Glutamatergic neuron (in vitro differentiated cells): Measurements from ENCODE around the gene SPATA17. TPM values are rescaled to one million over a fixed set of nuclear protein-coding genes. Genes with fewer than 3 reads are reported as not detected.
A peak's percentile ranks its signal among the peaks of the same experiment; 100 is the strongest.

Experiments
- DNase-seq: peaks from one replicate; pipeline ENCODE4 v3.0.0; 2022
- H3K27ac Mint-ChIP-seq: one replicate; pipeline ENCODE4 v1.8.0; 2020; ENCODE audit warnings: mild to moderate bottlenecking, mixed read lengths, inconsistent platforms; ENCODE audit not compliant: unreplicated experiment
- H3K27me3 Mint-ChIP-seq: one replicate; pipeline ENCODE4 v1.8.0; 2020; ENCODE audit warnings: mild to moderate bottlenecking, moderate library complexity, mixed read lengths, inconsistent platforms; ENCODE audit not compliant: unreplicated experiment
- H3K36me3 Mint-ChIP-seq: one replicate; pipeline ENCODE4 v1.8.0; 2020; ENCODE audit warnings: mild to moderate bottlenecking, mixed read lengths, inconsistent platforms; ENCODE audit not compliant: unreplicated experiment
- H3K4me1 Mint-ChIP-seq: one replicate; pipeline ENCODE4 v1.8.0; 2020; ENCODE audit warnings: mild to moderate bottlenecking, low read depth, mixed read lengths, inconsistent platforms; ENCODE audit not compliant: unreplicated experiment
- H3K4me3 Mint-ChIP-seq: one replicate; pipeline ENCODE4 v1.8.0; 2020; ENCODE audit warnings: mild to moderate bottlenecking, mixed read lengths, inconsistent platforms; ENCODE audit not compliant: unreplicated experiment
- H3K9me3 Mint-ChIP-seq: one replicate; pipeline ENCODE4 v1.8.0; 2020; ENCODE audit warnings: mild to moderate bottlenecking, moderate library complexity, mixed read lengths, inconsistent platforms; ENCODE audit not compliant: unreplicated experiment
- CTCF ChIP-seq: fragments of 200-600 bp; sonication (generic); IDR thresholded peaks from one replicate; pipeline ENCODE4 v1.5.0; 2021; ENCODE audit not compliant: partially characterized antibody, unreplicated experiment
- total RNA-seq: library from RNA; stranded (reverse); fragmentation: NEBNext Ultra II Directional; extraction: Animal tissue kit (Norgen Biotek cat#: 25700); gene quantifications from one replicate; pipeline ENCODE4 v1.2.1, GENCODE V29; 2021; ENCODE audit not compliant: unreplicated experiment

The SPATA17 gene
- total RNA-seq, 1 donor from 2014 or later: 0.78 TPM

- Mint-ChIP-seq H3K9me3 (no peaks in the 10 kb centered on the region), H3K27ac (no peak overlapping the region), H3K4me1 (peaks cover 2% of the 10 kb centered on the region), H3K27me3 (peaks cover 3% of the 10 kb centered on the region), H3K36me3 (peaks cover 6% of the 10 kb centered on the region), H3K4me3 (no peak overlapping the region)
- DNase-seq: no peak
- TF ChIP-seq CTCF: no peak
Measured at GRCh38 chr1:217910203-217910602, 279.1 kb downstream of the SPATA17 start.

GRCh38 chr1:217910791-217911320 lies 279.7 kb downstream of the SPATA17 start:
- Mint-ChIP-seq H3K27ac (no peak overlapping the region), H3K36me3 (peaks cover 6% of the 10 kb centered on the region), H3K27me3 (peaks cover 3% of the 10 kb centered on the region), H3K4me1 (peaks cover 5% of the 10 kb centered on the region), H3K9me3 (peaks cover 1% of the 10 kb centered on the region), H3K4me3 (no peak overlapping the region)
- TF ChIP-seq CTCF: no peak
- no peak for DNase-seq

- peaks cover 14% of the 10 kb centered on the region for H3K4me1 Mint-ChIP-seq
- no peak overlapping the region for H3K27ac Mint-ChIP-seq
- no peak overlapping the region for H3K4me3 Mint-ChIP-seq
- DNase-seq: no peak
- peaks cover 3% of the 10 kb centered on the region for H3K9me3 Mint-ChIP-seq
- no peak for TF ChIP-seq CTCF
- no peaks in the 10 kb centered on the region for H3K27me3 Mint-ChIP-seq
- peaks cover 6% of the 10 kb centered on the region for H3K36me3 Mint-ChIP-seq
Measured at GRCh38 chr1:217911908-217912307, 280.8 kb downstream of the SPATA17 start.

GRCh38 chr1:217917281-217917887 lies 286.2 kb downstream of the SPATA17 start:
- H3K27me3 Mint-ChIP-seq: no peaks in the 10 kb centered on the region
- peak overlapping the region; percentile 79 for H3K4me3 Mint-ChIP-seq
- peaks cover 3% of the 10 kb centered on the region for H3K9me3 Mint-ChIP-seq
- no peaks in the 10 kb centered on the region for H3K36me3 Mint-ChIP-seq
- TF ChIP-seq CTCF: no peak
- peaks cover 36% of the 10 kb centered on the region for H3K4me1 Mint-ChIP-seq
- DNase-seq: peak; percentile 53
- H3K27ac Mint-ChIP-seq: peak overlapping the region; percentile 89

GRCh38 chr1:217919683-217920388 lies 288.7 kb downstream of the SPATA17 start:
- Mint-ChIP-seq H3K9me3 (peaks cover 3% of the 10 kb centered on the region), H3K27me3 (no peaks in the 10 kb centered on the region), H3K36me3 (no peaks in the 10 kb centered on the region), H3K4me1 (peaks cover 36% of the 10 kb centered on the region), H3K27ac (peak overlapping the region; percentile 72), H3K4me3 (no peak overlapping the region)
- DNase-seq: no peak
- no peak for TF ChIP-seq CTCF
